H1 (cell line): ENCODE measurements around the gene GJE1. TPM values are rescaled to one million over a fixed set of nuclear protein-coding genes. Genes with fewer than 3 reads are reported as not detected.

Experiments
- CTCF ChIA-PET: fragments of 300-600 bp; sonication (Branson Sonifier 250); formaldehyde crosslinking; loops from one replicate; lab custom pipeline; 2021; ENCODE audit not compliant: partially characterized antibody; lab: Charles Lee
- POLR2A ChIA-PET: fragments of 300-600 bp; sonication (Branson Sonifier 250); formaldehyde crosslinking; loops from one replicate; lab custom pipeline; 2021; ENCODE audit warnings: inconsistent platforms; ENCODE audit not compliant: partially characterized antibody; lab: Charles Lee
- DNase-seq, 2 experiments: peaks; one replicate each; pipeline versions ENCODE4 v3.0.0 to v3.0.0-alpha.2; 2010 to 2022; ENCODE audit warnings: low spot score in 2 of 2, low read depth in 1 of 2, mixed read lengths in 1 of 2
- FAIRE-seq: peaks from 2 replicates; lab custom pipeline; 2011; peaks lifted over from hg19 to GRCh38; lab: Jason Lieb, UNC
- H2AFZ ChIP-seq: 2 replicates; pipeline ENCODE4 v1.8.1; 2012; ENCODE audit warnings: low read length, inconsistent platforms
- H2AK5ac ChIP-seq: 2 replicates; pipeline ENCODE4 v1.6.1; 2013; ENCODE audit warnings: low read depth, low read length
- H2BK120ac ChIP-seq: replicated peaks from 2 replicates; pipeline ENCODE3; 2013; ENCODE audit warnings: low read depth, low read length, inconsistent platforms
- H2BK12ac ChIP-seq: 2 replicates; pipeline ENCODE4 v1.6.1; 2013; ENCODE audit warnings: low read depth, low read length
- H2BK15ac ChIP-seq: 2 replicates; pipeline ENCODE4 v1.6.1; 2013; ENCODE audit warnings: low read length
- H2BK20ac ChIP-seq: 2 replicates; pipeline ENCODE4 v1.6.1; 2013; ENCODE audit warnings: low read length
- H2BK5ac ChIP-seq: 2 replicates; pipeline ENCODE4 v1.6.1; 2013; ENCODE audit warnings: low read depth, low read length
- H3K14ac ChIP-seq: 2 replicates; pipeline ENCODE4 v1.6.1; 2013; ENCODE audit warnings: inconsistent platforms; ENCODE audit not compliant: insufficient read length
- H3K18ac ChIP-seq: 2 replicates; pipeline ENCODE4 v1.6.1; 2013; ENCODE audit warnings: low read length; ENCODE audit errors: extremely low read depth
- H3K23ac ChIP-seq: 2 replicates; pipeline ENCODE4 v1.6.1; 2013; ENCODE audit warnings: inconsistent platforms; ENCODE audit not compliant: insufficient read length
- H3K23me2 ChIP-seq: 2 replicates; pipeline ENCODE4 v1.6.1; 2013; ENCODE audit warnings: low read depth, low read length
- H3K27ac ChIP-seq: 2 replicates; pipeline ENCODE4 v1.6.1; 2011; ENCODE audit warnings: low read depth, low read length, inconsistent platforms
- H3K27me3 ChIP-seq, 4 experiments: replicated peaks in 1 of 4; 1 replicate in 1 of 4; 2 replicates in 3 of 4; pipeline versions ENCODE4 v1.6.1 to v1.8.1; 2011 to 2013; ENCODE audit warnings: low read length in 3 of 4, mild to moderate bottlenecking in 3 of 4, inconsistent platforms in 2 of 4, mixed read lengths in 2 of 4, moderate library complexity in 1 of 4; ENCODE audit not compliant: control insufficient read depth in 3 of 4, insufficient read depth in 3 of 4; ENCODE audit errors: extremely low read depth in 1 of 4
- H3K36me3 ChIP-seq, 4 experiments: 2 replicates each; pipeline versions ENCODE4 v1.6.1 to v1.8.1; 2011 to 2013; ENCODE audit warnings: mild to moderate bottlenecking in 4 of 4, low read length in 3 of 4, moderate library complexity in 2 of 4, control low read depth in 1 of 4, inconsistent platforms in 1 of 4; ENCODE audit not compliant: insufficient read depth in 4 of 4, control insufficient read depth in 2 of 4
- H3K4ac ChIP-seq: replicated peaks from 2 replicates; pipeline ENCODE3; 2013; ENCODE audit warnings: low read length, low read depth, mixed read lengths, inconsistent platforms; ENCODE audit not compliant: insufficient read length
- H3K4me1 ChIP-seq, 4 experiments: replicated peaks in 1 of 4; 1 replicate in 1 of 4; 2 replicates in 3 of 4; pipeline versions ENCODE4 v1.6.1 to v1.8.1; 2011 to 2013; ENCODE audit warnings: low read length in 3 of 4, inconsistent platforms in 2 of 4, mixed read lengths in 1 of 4; ENCODE audit not compliant: insufficient read depth in 4 of 4, control insufficient read depth in 3 of 4
- H3K4me2 ChIP-seq, 2 experiments: 2 replicates each; pipeline versions ENCODE4 v1.6.1 to v1.8.1; 2011 to 2013; ENCODE audit warnings: low read depth in 2 of 2, low read length in 2 of 2, control low read depth in 1 of 2, inconsistent platforms in 1 of 2, mild to moderate bottlenecking in 1 of 2; ENCODE audit not compliant: insufficient read depth in 1 of 2
- H3K4me3 ChIP-seq, 4 experiments: fragments of 200-600, 300-600 bp in 1 of 4; sonication (generic), shearing (Covaris generic), sonication (Bioruptor Twin) in 1 of 4; 2 replicates each; pipeline versions ENCODE4 v1.5.1 to v1.8.1; 2011 to 2016; ENCODE audit warnings: low read length in 4 of 4, low read depth in 3 of 4, control low read depth in 2 of 4, inconsistent platforms in 2 of 4, mild to moderate bottlenecking in 2 of 4, mixed read lengths in 1 of 4, moderate library complexity in 1 of 4; ENCODE audit not compliant: insufficient read depth in 2 of 4; ENCODE audit errors: extremely low read depth in 1 of 4
- H3K56ac ChIP-seq: replicated peaks from 2 replicates; pipeline ENCODE3; 2013; ENCODE audit warnings: low read depth, mild to moderate bottlenecking, mixed read lengths, low read length, inconsistent platforms; ENCODE audit not compliant: insufficient read length
- H3K79me1 ChIP-seq: 2 replicates; pipeline ENCODE4 v1.6.1; 2013; ENCODE audit warnings: low read depth, low read length, control low read depth
- H3K79me2 ChIP-seq, 2 experiments: 2 replicates each; pipeline versions ENCODE4 v1.6.1 to v1.8.1; 2012 to 2013; ENCODE audit warnings: low read length in 2 of 2, mild to moderate bottlenecking in 2 of 2, inconsistent platforms in 1 of 2; ENCODE audit not compliant: insufficient read depth in 2 of 2, control insufficient read depth in 1 of 2
- H3K9ac ChIP-seq, 4 experiments: replicated peaks in 1 of 4; 1 replicate in 1 of 4; 2 replicates in 3 of 4; pipeline versions ENCODE4 v1.6.1 to v1.8.1; 2011 to 2013; ENCODE audit warnings: low read depth in 3 of 4, low read length in 3 of 4, control low read depth in 2 of 4, mild to moderate bottlenecking in 2 of 4, moderate library complexity in 2 of 4, inconsistent platforms in 1 of 4; ENCODE audit errors: extremely low read depth in 1 of 4
- H3K9me3 ChIP-seq, 2 experiments: 2 replicates each; pipeline versions ENCODE4 v1.6.1 to v1.8.1; 2012 to 2013; ENCODE audit warnings: mild to moderate bottlenecking in 2 of 2, moderate library complexity in 2 of 2, control low read depth in 1 of 2, inconsistent platforms in 1 of 2, low read depth in 1 of 2, low read length in 1 of 2, mixed read lengths in 1 of 2; ENCODE audit not compliant: insufficient read depth in 2 of 2
- H4K20me1 ChIP-seq, 2 experiments: replicated peaks in 1 of 2; 2 replicates each; pipeline versions ENCODE3 to v1.8.1; 2011 to 2013; ENCODE audit warnings: inconsistent platforms in 2 of 2, low read length in 2 of 2, mild to moderate bottlenecking in 1 of 2; ENCODE audit not compliant: insufficient read depth in 2 of 2, control insufficient read depth in 1 of 2
- H4K5ac ChIP-seq: 2 replicates; pipeline ENCODE4 v1.6.1; 2013; ENCODE audit warnings: low read length, low read depth, mixed read lengths, inconsistent platforms; ENCODE audit not compliant: insufficient read length
- H4K8ac ChIP-seq: 2 replicates; pipeline ENCODE4 v1.8.0; 2013; ENCODE audit warnings: mild to moderate bottlenecking, moderate library complexity, low read length, inconsistent platforms; ENCODE audit not compliant: insufficient read depth; ENCODE audit errors: extremely low read depth
- H4K91ac ChIP-seq: replicated peaks from 2 replicates; pipeline ENCODE3; 2013; ENCODE audit warnings: low read length, mixed read lengths, inconsistent platforms; ENCODE audit not compliant: insufficient read length
- ATF2 ChIP-seq: IDR thresholded peaks from 2 replicates; pipeline ENCODE4 v1.6.1; 2012; ENCODE audit warnings: low read length, inconsistent platforms
- BACH1 ChIP-seq: IDR thresholded peaks from 2 replicates; pipeline ENCODE4 v1.6.1; 2012; ENCODE audit warnings: low read length, improper control_type of control experiment
- CEBPB ChIP-seq: IDR thresholded peaks from 2 replicates; pipeline ENCODE4 v1.6.1; 2012; ENCODE audit warnings: low read depth, low read length
- CREB1 ChIP-seq: IDR thresholded peaks from 2 replicates; pipeline ENCODE4 v1.6.1; 2012; ENCODE audit warnings: inconsistent platforms
- FOSL1 ChIP-seq: IDR thresholded peaks from 2 replicates; pipeline ENCODE4 v1.6.1; 2011; ENCODE audit warnings: mild to moderate bottlenecking, low read depth, low read length, moderate library complexity; ENCODE audit not compliant: insufficient read depth
- RNF2 ChIP-seq: fragments of 200-900, 300-1000 bp; sonication (generic); IDR thresholded peaks from 2 replicates; pipeline ENCODE4 v1.7.1; 2016; ENCODE audit warnings: borderline replicate concordance, low read depth, mild to moderate bottlenecking, antibody characterized with exemption, low read length; ENCODE audit not compliant: poor library complexity, severe bottlenecking; ENCODE audit errors: missing control alignments
- WGBS, 2 experiments: shearing (Covaris generic) in 1 of 2; methylation state at CpG; one replicate each; pipeline versions ENCODE4 v1.1.6 to v1.1.7; 2013 to 2015; ENCODE audit warnings: low lambda C conversion rate in 2 of 2, mixed read lengths in 2 of 2, inconsistent platforms in 1 of 2, low coverage in 1 of 2, missing lambda C conversion rate in 1 of 2; ENCODE audit not compliant: insufficient replicate concordance in 2 of 2, insufficient coverage in 1 of 2, insufficient read length in 1 of 2; ENCODE audit errors: extremely low coverage in 1 of 2, missing lambda C conversion rate in 1 of 2; 5-methylcytosine and 5-hydroxymethylcytosine counted together
- polyA plus RNA-seq, 7 experiments: library from polyadenylated mRNA; depleted of rRNA in 3 of 7; stranded (reverse) in 5 of 7; unstranded in 2 of 7; fragments of >200 nt in 5 of 7; fragments of 200-250 nt in 2 of 7; gene quantifications; 1 replicate in 5 of 7; 2 replicates in 1 of 7; 4 replicates in 1 of 7; pipeline versions ENCODE4 v1.2.1 to v1.2.3, GENCODE V29; 2011 to 2013; ENCODE audit warnings: missing spikeins in 2 of 7, mixed read lengths in 2 of 7
- total RNA-seq: library from RNA; stranded (reverse); fragmentation: NEBNext Ultra II Directional; extraction: Animal tissue kit (Norgen Biotek cat#: 25700); gene quantifications from 2 replicates; pipeline ENCODE4 v1.2.1, GENCODE V29; 2021

GJE1 gene
- total and polyA plus RNA-seq, 2 of the 8 experiments (the other 6 are each of a cell fraction or from before 2014, with no cell fraction given), result not detected

- H3K14ac ChIP-seq, result no peak overlapping the region
- H4K5ac ChIP-seq, result no peak overlapping the region
- TF ChIP-seq ATF2, result no peak
- TF ChIP-seq BACH1, result no peak
- no peak for TF ChIP-seq CREB1
- TF ChIP-seq RNF2, result no peak
- no peak for TF ChIP-seq FOSL1
- no peak for TF ChIP-seq CEBPB
- no peak overlapping the region for H4K8ac ChIP-seq
- H3K23me2 ChIP-seq, result no peaks in the 10 kb centered on the region
- H3K36me3 ChIP-seq, result no peaks in the 10 kb centered on the region
- no peaks in the 10 kb centered on the region for H3K79me2 ChIP-seq
- H3K27ac ChIP-seq, result no peak overlapping the region
- CTCF ChIA-PET, result interaction anchor here (0.7 kb wide), 1 partner anchor 506 kb away, joined by 3 read pairs; no protein-coding TSS in a partner anchor
- H3K4me3 ChIP-seq, result no peak overlapping the region
- 84% methylated on average over 2 of the region's 2 CpGs; no CpG with 5 or more reads in 1 of the 2 experiments for WGBS, 2 experiments
- H3K4ac ChIP-seq, result no peak overlapping the region
- H3K23ac ChIP-seq, result no peak overlapping the region
- H4K91ac ChIP-seq, result no peak overlapping the region
- no peak overlapping the region for H3K4me2 ChIP-seq
- no peak overlapping the region for H2BK120ac ChIP-seq
- H2BK12ac ChIP-seq, result no peak overlapping the region
- FAIRE-seq, result no peak
- no peaks in the 10 kb centered on the region for H3K4me1 ChIP-seq
- H2AK5ac ChIP-seq, result no peak overlapping the region
- H3K27me3 ChIP-seq, result no peaks in the 10 kb centered on the region
- H2BK5ac ChIP-seq, result no peak overlapping the region
- DNase-seq, result no peak
- POLR2A ChIA-PET, result no interaction called here
- H4K20me1 ChIP-seq, result no peaks in the 10 kb centered on the region
- no peak overlapping the region for H2BK15ac ChIP-seq
- no peak overlapping the region for H3K9ac ChIP-seq
- H2BK20ac ChIP-seq, result no peak overlapping the region
- H3K79me1 ChIP-seq, result no peaks in the 10 kb centered on the region
- H3K56ac ChIP-seq, result no peak overlapping the region
- no peak overlapping the region for H2AFZ ChIP-seq
- no peak overlapping the region for H3K18ac ChIP-seq
- H3K9me3 ChIP-seq, result no peaks in the 10 kb centered on the region
Observed at GRCh38 chr6:142117366-142117765, 15.4 kb upstream of the GJE1 start.
